ENCODE results near the gene NPLOC4.

Gene NPLOC4

GRCh38 chr17:81542431-81543338, 94.2 kb downstream of the NPLOC4 start:
- H3K27me3 ChIP-seq (ENCODE audit: insufficient read depth, low read length, poor library complexity, severe bottlenecking): no peaks in the 10 kb centered on the region
- H3F3A ChIP-seq (ENCODE audit: low read depth): no peaks in the 10 kb centered on the region
- no peak for TF ChIP-seq CTCF (conservative IDR thresholded peaks at IDR 0.05; ENCODE audit: low read length)
- TF ChIP-seq EZH2phosphoT487 (IDR thresholded peaks at IDR 0.05; ENCODE audit: borderline replicate concordance): no peak
- H3K4me3 ChIP-seq (ENCODE audit: low read length, poor library complexity, severe bottlenecking): no peak overlapping the region
- H3K79me2 ChIP-seq (ENCODE audit: insufficient read depth, low read length): no peaks in the 10 kb centered on the region
- no peak overlapping the region for H3K9ac ChIP-seq (ENCODE audit: low read depth, low read length, poor library complexity, severe bottlenecking)
- H2AFZ ChIP-seq (ENCODE audit: low read length): no peak overlapping the region
- no peaks in the 10 kb centered on the region for H3K4me1 ChIP-seq (ENCODE audit: insufficient read depth, low read length, poor library complexity, severe bottlenecking)
- H3K9me2 ChIP-seq (replicated peaks; ENCODE audit: low read depth, low read length): no peaks in the 10 kb centered on the region
- no peak overlapping the region for H3K4me2 ChIP-seq (ENCODE audit: low read depth, low read length, poor library complexity, severe bottlenecking)
- H4K20me1 ChIP-seq (ENCODE audit: insufficient read depth, low read length, poor library complexity, severe bottlenecking): no peaks in the 10 kb centered on the region
- H3K36me3 ChIP-seq (ENCODE audit: insufficient read depth, low read length): peaks cover 32% of the 10 kb centered on the region; the same call in 1 of the 2 replicates
- no peaks in the 10 kb centered on the region for H3K9me3 ChIP-seq (ENCODE audit: insufficient read depth, low read depth, low read length)

DNA sequence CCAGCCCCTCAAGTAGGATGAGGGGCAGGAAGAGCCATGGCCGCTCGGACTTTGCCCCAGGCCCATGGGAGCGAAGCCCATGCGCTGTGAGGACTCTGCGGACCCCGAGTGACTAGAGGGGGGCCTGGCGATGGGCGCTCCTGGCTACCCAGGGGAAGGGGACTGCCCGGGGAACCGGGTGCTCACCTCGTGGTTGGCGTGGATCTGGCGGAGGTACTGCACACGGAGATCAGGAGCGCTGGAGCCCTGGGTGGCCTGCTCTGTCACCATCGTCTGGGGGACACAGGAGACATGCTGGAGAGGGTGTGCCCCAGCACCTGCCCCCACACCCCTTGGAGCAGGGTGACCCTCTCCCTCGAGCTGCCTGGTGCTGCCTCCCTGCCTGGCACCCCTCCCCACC, 95.8 kb downstream of the NPLOC4 start:
- Histone ChIP-seq H3K27me3 (ENCODE audit: insufficient read depth, low read length, poor library complexity, severe bottlenecking) (no peaks in the 10 kb centered on the region), H4K20me1 (ENCODE audit: insufficient read depth, low read length, poor library complexity, severe bottlenecking) (no peaks in the 10 kb centered on the region), H3K9me2 (replicated peaks; ENCODE audit: low read depth, low read length) (no peaks in the 10 kb centered on the region), H3K4me2 (ENCODE audit: low read depth, low read length, poor library complexity, severe bottlenecking) (no peak overlapping the region), H3F3A (ENCODE audit: low read depth) (no peaks in the 10 kb centered on the region), H3K9me3 (ENCODE audit: insufficient read depth, low read depth, low read length) (no peaks in the 10 kb centered on the region), H3K9ac (ENCODE audit: low read depth, low read length, poor library complexity, severe bottlenecking) (no peak overlapping the region), H3K4me1 (ENCODE audit: insufficient read depth, low read length, poor library complexity, severe bottlenecking) (no peaks in the 10 kb centered on the region), H3K4me3 (ENCODE audit: low read length, poor library complexity, severe bottlenecking) (no peak overlapping the region), H3K79me2 (ENCODE audit: insufficient read depth, low read length) (no peaks in the 10 kb centered on the region), H2AFZ (ENCODE audit: low read length) (no peak overlapping the region), H3K36me3 (ENCODE audit: insufficient read depth, low read length) (peaks cover 19% of the 10 kb centered on the region; the same call in 1 of the 2 replicates)
- no peak for TF ChIP-seq CTCF (conservative IDR thresholded peaks at IDR 0.05; ENCODE audit: low read length)
- TF ChIP-seq EZH2phosphoT487 (IDR thresholded peaks at IDR 0.05; ENCODE audit: borderline replicate concordance): no peak

DNA sequence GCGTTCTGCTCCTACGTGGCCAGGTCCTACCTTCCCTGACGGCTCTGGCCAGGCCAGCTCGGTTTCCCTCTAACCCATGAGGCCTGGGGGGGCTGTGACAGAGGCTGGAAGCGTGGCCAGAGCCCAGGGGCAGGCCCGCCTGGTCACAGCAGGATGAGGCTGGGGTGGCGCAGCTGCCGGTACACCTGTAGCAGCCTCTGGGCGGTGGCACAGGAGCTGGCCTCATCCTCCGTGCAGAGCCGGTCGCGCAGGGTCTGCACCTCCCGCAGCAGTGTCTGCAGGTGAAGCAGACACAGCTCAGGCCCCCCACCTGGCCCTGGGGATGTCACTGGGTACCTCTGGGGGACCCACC, 96.3 kb downstream of the NPLOC4 start:
- H4K20me1 ChIP-seq (ENCODE audit: insufficient read depth, low read length, poor library complexity, severe bottlenecking): no peaks in the 10 kb centered on the region
- H3F3A ChIP-seq (ENCODE audit: low read depth): no peaks in the 10 kb centered on the region
- H3K4me1 ChIP-seq (ENCODE audit: insufficient read depth, low read length, poor library complexity, severe bottlenecking): no peaks in the 10 kb centered on the region
- no peak overlapping the region for H2AFZ ChIP-seq (ENCODE audit: low read length)
- no peak overlapping the region for H3K4me3 ChIP-seq (ENCODE audit: low read length, poor library complexity, severe bottlenecking)
- H3K9me2 ChIP-seq (replicated peaks; ENCODE audit: low read depth, low read length): no peaks in the 10 kb centered on the region
- no peaks in the 10 kb centered on the region for H3K27me3 ChIP-seq (ENCODE audit: insufficient read depth, low read length, poor library complexity, severe bottlenecking)
- no peak overlapping the region for H3K9ac ChIP-seq (ENCODE audit: low read depth, low read length, poor library complexity, severe bottlenecking)
- no peak overlapping the region for H3K4me2 ChIP-seq (ENCODE audit: low read depth, low read length, poor library complexity, severe bottlenecking)
- H3K79me2 ChIP-seq (ENCODE audit: insufficient read depth, low read length): no peaks in the 10 kb centered on the region
- H3K9me3 ChIP-seq (ENCODE audit: insufficient read depth, low read depth, low read length): no peaks in the 10 kb centered on the region
- TF ChIP-seq EZH2phosphoT487 (IDR thresholded peaks at IDR 0.05; ENCODE audit: borderline replicate concordance) (no peak), CTCF (conservative IDR thresholded peaks at IDR 0.05; ENCODE audit: low read length) (no peak)
- H3K36me3 ChIP-seq (ENCODE audit: insufficient read depth, low read length): peaks cover 19% of the 10 kb centered on the region; the same call in 1 of the 2 replicates

Data from Loucy (cell line).